DMS153 treated with DMSO at 0.1 percent for 48 hours (cell line): ENCODE results near the gene DRC7.
A peak's percentile ranks its signal among the peaks of the same experiment; 100 is the strongest.

Source experiments
- DNase-seq: peaks from one replicate; lab custom pipeline; 2025; ENCODE audit not compliant: unreplicated experiment; lab: John Stamatoyannopoulos, UW

The DRC7 gene

GRCh38 chr16:57676553-57677085, 18.0 kb upstream of the DRC7 start:
- no peak for DNase-seq

- DNase-seq = peak; percentile 14
These were observed 16.8 kb upstream of the DRC7 start for GRCh38 chr16:57677622-57678369.

GRCh38 chr16:57679016-57679415, 15.6 kb upstream of the DRC7 start:
- no peak for DNase-seq

GRCh38 chr16:57679767-57680482, 14.7 kb upstream of the DRC7 start:
- no peak for DNase-seq

- no peak for DNase-seq
These were observed 13.7 kb upstream of the DRC7 start for GRCh38 chr16:57680842-57681375.

GRCh38 chr16:57681950-57682728, 12.5 kb upstream of the DRC7 start:
- no peak for DNase-seq

- no peak for DNase-seq
These were observed 11.6 kb upstream of the DRC7 start for GRCh38 chr16:57682809-57683635.

- no peak for DNase-seq
These were observed 10.7 kb upstream of the DRC7 start for GRCh38 chr16:57683636-57684545.

GRCh38 chr16:57684626-57685358, 9.8 kb upstream of the DRC7 start:
- DNase-seq = no peak

- DNase-seq = no peak
These were observed 9.0 kb upstream of the DRC7 start for GRCh38 chr16:57685633-57686032.

- DNase-seq = no peak
These were observed 8.0 kb upstream of the DRC7 start for GRCh38 chr16:57686577-57686976.

GRCh38 chr16:57687363-57687929, 7.2 kb upstream of the DRC7 start:
- DNase-seq = no peak

- DNase-seq = no peak
These were observed 6.1 kb upstream of the DRC7 start for GRCh38 chr16:57688487-57688986.

- no peak for DNase-seq
These were observed 5.4 kb upstream of the DRC7 start for GRCh38 chr16:57688987-57689761.

- no peak for DNase-seq
These were observed 4.6 kb upstream of the DRC7 start for GRCh38 chr16:57689762-57690558.

- no peak for DNase-seq
These were observed 3.7 kb upstream of the DRC7 start for GRCh38 chr16:57690782-57691471.
